Transverse colon (tissue), 4 donors: ENCODE data around the gene THBS4. TPM values are rescaled to one million over a fixed set of nuclear protein-coding genes. Genes with fewer than 3 reads are reported as not detected.

Experiments
- DNase-seq: peaks from one replicate; pipeline ENCODE4 v3.0.0-alpha.2; 2019
- H3K27ac ChIP-seq, 4 donors: fragments of 200-600 bp; sonication (generic); 2 replicates each; pipeline ENCODE4 v1.5.1; 2016 to 2018; ENCODE audit warnings: inconsistent platforms in 4 of 4
- H3K27me3 ChIP-seq: fragments of 200-600 bp; sonication (generic); 2 replicates; pipeline ENCODE4 v1.5.1; 2017; ENCODE audit warnings: inconsistent platforms
- H3K36me3 ChIP-seq, 4 donors: fragments of 200-600 bp; sonication (generic); 2 replicates each; pipeline ENCODE4 v1.5.1; 2017 to 2019; ENCODE audit warnings: inconsistent platforms in 4 of 4
- H3K4me1 ChIP-seq, 4 donors: fragments of 200-600 bp; sonication (generic); 2 replicates each; pipeline ENCODE4 v1.5.1; 2017 to 2020; ENCODE audit warnings: inconsistent platforms in 4 of 4
- H3K4me3 ChIP-seq, 4 donors: fragments of 200-600 bp; sonication (generic); 1 replicate in 1 of 4; 2 replicates in 3 of 4; pipeline versions ENCODE4 v1.5.1 to v1.6.1; 2017 to 2019; ENCODE audit warnings: inconsistent platforms in 4 of 4
- H3K9me3 ChIP-seq, 2 donors: fragments of 200-600 bp; sonication (generic); 2 replicates each; pipeline ENCODE4 v1.5.1; 2017 to 2019; ENCODE audit warnings: inconsistent platforms in 2 of 2
- EP300 ChIP-seq: sonication (generic); formaldehyde crosslinking; IDR thresholded peaks from one replicate; pipeline ENCODE4 v1.6.1; 2017; ENCODE audit warnings: antibody characterized with exemption, low read depth
- POLR2A ChIP-seq: fragments of 450-650 bp; IDR thresholded peaks from one replicate; pipeline ENCODE4 v1.6.1; 2016; ENCODE audit warnings: antibody characterized with exemption, mild to moderate bottlenecking, moderate library complexity
- POLR2AphosphoS5 ChIP-seq, 3 donors: sonication (generic); formaldehyde crosslinking; IDR thresholded peaks; one replicate each; pipeline ENCODE4 v1.6.1; 2016; ENCODE audit warnings: antibody characterized with exemption in 3 of 3
- WGBS, 2 donors: methylation state at CpG; one replicate each; pipeline ENCODE4 v1.1.5; 2018; ENCODE audit warnings: low coverage in 1 of 2; 5-methylcytosine and 5-hydroxymethylcytosine counted together
- in situ Hi-C, 4 donors: fragments of 200-750 bp; cut with MboI; loops; one replicate each; pipeline versions ENCODE4 v1.15.0 to v1.15.1; 2017; ENCODE audit warnings: low sequenced_read_pairs in 3 of 4, low pct_ligation_motif_present in 1 of 4, low pct_unique_long_range_greater_than_20kb in 1 of 4
- intact Hi-C: fragments of 100-400 bp; cut with DNase I; formaldehyde crosslinking; loops from one replicate; pipeline ENCODE4 v1.15.1; 2023; ENCODE audit warnings: low total_unique reads
- total RNA-seq, 4 donors: library from RNA; depleted of rRNA; stranded (reverse); fragments of >200 nt; gene quantifications; one replicate each; pipeline ENCODE4 v1.1.0, GENCODE V29; 2016
- TF ChIP-seq, protein P1 (sequence below), 5 experiments: fragments of 200-600 bp in 3 of 5; fragments of 450-650 bp in 2 of 5; sonication (generic) in 3 of 5; IDR thresholded peaks; 1 replicate in 2 of 5; 2 replicates in 3 of 5; pipeline ENCODE4 v1.5.1; 2016 to 2017; ENCODE audit warnings: antibody characterized with exemption in 5 of 5, inconsistent platforms in 3 of 5, mild to moderate bottlenecking in 2 of 5, moderate library complexity in 1 of 5

The THBS4 gene
- total RNA-seq, 4 donors from 2014 or later, result 5.3 to 116 (median 9.1) TPM

DNA sequence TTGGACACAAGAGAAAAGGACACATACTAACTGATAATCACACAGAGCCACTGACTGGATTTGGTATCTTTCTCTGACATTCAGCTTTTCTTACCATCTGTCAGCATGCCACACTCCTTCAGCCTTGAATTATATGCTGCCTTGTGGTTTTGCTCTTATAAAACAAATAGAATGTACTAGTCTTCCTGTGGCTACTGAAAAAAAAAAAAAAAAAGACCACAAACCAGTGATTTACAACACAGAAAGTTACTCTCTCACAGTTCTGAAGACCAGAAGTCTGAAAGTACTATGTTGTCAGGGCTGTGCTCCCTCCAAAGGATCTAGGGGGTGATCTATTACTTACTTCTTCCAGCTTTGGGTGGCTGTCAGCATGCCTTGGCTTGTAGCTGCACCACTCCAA is 82.3 kb downstream of the THBS4 start:
- intact Hi-C loops (no loop called here), in situ Hi-C loops (no loop called here)
- no peaks in the 10 kb centered on the region for H3K27me3 ChIP-seq
- no peak for TF ChIP-seq POLR2A
- TF ChIP-seq EP300, result no peak
- no peak for TF ChIP-seq POLR2AphosphoS5 (IDR thresholded peaks at IDR 0.05)
- TF ChIP-seq, protein P1, sequence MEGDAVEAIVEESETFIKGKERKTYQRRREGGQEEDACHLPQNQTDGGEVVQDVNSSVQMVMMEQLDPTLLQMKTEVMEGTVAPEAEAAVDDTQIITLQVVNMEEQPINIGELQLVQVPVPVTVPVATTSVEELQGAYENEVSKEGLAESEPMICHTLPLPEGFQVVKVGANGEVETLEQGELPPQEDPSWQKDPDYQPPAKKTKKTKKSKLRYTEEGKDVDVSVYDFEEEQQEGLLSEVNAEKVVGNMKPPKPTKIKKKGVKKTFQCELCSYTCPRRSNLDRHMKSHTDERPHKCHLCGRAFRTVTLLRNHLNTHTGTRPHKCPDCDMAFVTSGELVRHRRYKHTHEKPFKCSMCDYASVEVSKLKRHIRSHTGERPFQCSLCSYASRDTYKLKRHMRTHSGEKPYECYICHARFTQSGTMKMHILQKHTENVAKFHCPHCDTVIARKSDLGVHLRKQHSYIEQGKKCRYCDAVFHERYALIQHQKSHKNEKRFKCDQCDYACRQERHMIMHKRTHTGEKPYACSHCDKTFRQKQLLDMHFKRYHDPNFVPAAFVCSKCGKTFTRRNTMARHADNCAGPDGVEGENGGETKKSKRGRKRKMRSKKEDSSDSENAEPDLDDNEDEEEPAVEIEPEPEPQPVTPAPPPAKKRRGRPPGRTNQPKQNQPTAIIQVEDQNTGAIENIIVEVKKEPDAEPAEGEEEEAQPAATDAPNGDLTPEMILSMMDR (IDR thresholded peaks at IDR 0.05), result no peak
- H3K36me3 ChIP-seq, result no peaks in the 10 kb centered on the region
- no peak overlapping the region for H3K4me3 ChIP-seq
- peaks cover 0 to 4% (median 0%) of the 10 kb centered on the region in 4 donors for H3K4me1 ChIP-seq
- no peaks in the 10 kb centered on the region for H3K9me3 ChIP-seq
- DNase-seq, result no peak
- no peak overlapping the region for H3K27ac ChIP-seq

DNA sequence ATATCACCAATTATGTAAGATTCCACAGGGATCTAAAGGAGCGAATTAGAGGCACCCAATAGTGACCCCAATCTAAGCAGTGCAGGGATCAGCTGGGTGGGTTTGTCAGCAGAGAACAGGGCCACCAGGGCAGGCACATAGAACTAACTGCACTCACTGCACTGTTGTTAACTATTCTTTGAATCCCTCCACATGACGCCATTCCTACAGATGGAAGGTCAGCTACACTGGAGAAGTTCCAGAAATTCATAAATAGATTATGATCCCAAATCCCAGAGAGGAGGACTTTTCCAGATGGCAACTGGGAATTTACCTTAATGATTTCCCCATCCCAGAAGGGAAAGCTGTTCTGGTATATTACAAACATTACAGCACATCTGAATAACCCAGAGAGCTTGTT is 84.2 kb downstream of the THBS4 start:
- Histone ChIP-seq H3K9me3 (no peaks in the 10 kb centered on the region), H3K27ac (no peak overlapping the region), H3K4me1 (peaks cover 0 to 4% (median 0%) of the 10 kb centered on the region in 4 donors), H3K27me3 (no peaks in the 10 kb centered on the region), H3K36me3 (no peaks in the 10 kb centered on the region), H3K4me3 (no peak overlapping the region)
- 82 to 100% methylated on average over 2 of the region's 2 CpGs for WGBS, 2 donors
- TF ChIP-seq POLR2A, result no peak
- no peak for TF ChIP-seq POLR2AphosphoS5 (IDR thresholded peaks at IDR 0.05)
- TF ChIP-seq, protein P1 (IDR thresholded peaks at IDR 0.05), result no peak
- no peak for TF ChIP-seq EP300
- intact Hi-C loops, result no loop called here
- no peak for DNase-seq
- in situ Hi-C loops, result no loop called here

DNA sequence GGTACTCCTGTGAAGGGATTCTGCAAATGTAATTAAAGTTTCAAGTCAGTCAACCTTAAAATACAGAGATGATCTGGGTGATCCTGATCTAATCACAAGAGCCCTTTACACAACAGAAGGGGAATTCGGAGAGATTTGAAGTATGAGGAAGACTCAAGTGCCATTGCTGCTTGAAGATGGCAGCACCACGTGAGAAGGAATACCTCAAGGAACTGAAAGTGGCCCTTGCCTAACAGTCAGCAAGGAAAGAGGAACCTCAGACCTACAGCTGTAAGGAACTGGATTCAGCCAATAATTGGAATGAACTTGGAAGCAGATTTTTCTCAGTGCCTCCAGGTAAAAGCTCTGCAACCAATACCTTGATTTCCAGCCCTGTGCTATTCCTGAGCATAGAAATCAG is 87.4 kb downstream of the THBS4 start:
- Histone ChIP-seq H3K9me3 (no peaks in the 10 kb centered on the region), H3K36me3 (no peaks in the 10 kb centered on the region), H3K27me3 (no peaks in the 10 kb centered on the region), H3K4me3 (no peak overlapping the region), H3K4me1 (no peaks in the 10 kb centered on the region), H3K27ac (no peak overlapping the region)
- no peak for DNase-seq
- in situ Hi-C loops, result no loop called here
- TF ChIP-seq, protein P1 (IDR thresholded peaks at IDR 0.05), result no peak
- TF ChIP-seq EP300 (no peak), POLR2A (no peak)
- WGBS, 2 donors, result 72 to 82% methylated on average over 2 of the region's 2 CpGs
- intact Hi-C loops, result no loop called here

DNA sequence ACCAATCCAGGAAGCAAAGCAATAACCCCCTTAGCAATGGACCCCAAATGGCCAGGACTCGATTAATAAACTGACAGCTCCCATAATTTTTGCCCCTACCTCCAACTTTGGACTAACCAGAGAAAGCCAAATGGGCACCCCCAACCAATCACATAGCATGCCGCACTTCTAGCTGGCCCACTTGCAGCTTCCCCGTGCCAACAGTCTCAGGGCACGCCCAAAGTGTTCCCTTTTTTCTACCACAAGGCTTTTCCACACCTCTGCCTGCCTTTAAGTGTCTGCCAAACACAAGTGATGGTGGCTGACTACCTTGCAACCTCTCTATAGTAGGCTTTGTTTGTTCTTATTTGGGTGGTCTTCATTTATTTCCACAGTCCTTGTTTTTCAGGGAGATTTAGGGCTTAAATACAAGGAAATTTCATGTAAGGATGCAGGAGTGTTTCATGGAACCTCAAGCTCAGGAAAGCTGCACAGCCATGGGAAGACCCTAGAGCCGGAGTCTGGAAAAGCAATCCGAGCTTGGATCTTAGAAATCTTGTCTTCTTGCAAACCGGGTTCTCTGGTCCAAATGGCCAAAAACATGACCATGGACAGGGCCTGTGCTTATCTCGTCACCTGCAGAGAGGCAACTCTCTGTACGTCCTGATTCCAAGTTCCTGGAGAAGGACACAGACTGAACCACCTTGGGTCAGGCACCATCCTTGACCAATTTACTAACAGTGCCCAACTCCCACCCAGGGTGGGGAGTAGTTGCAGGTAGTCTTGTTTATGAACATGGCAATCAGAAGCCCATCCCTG is 89.2 kb downstream of the THBS4 start:
- WGBS, 2 donors, result 91 to 92% methylated on average over 4 to 9 of the region's 9 CpGs
- intact Hi-C loops, result no loop called here
- in situ Hi-C loops, result no loop called here
- TF ChIP-seq POLR2AphosphoS5 (IDR thresholded peaks at IDR 0.05), result no peak
- TF ChIP-seq, protein P1 (IDR thresholded peaks at IDR 0.05), result no peak
- TF ChIP-seq EP300, result no peak
- TF ChIP-seq POLR2A, result no peak
- H3K27ac ChIP-seq, result no peak overlapping the region
- DNase-seq, result no peak
- no peaks in the 10 kb centered on the region for H3K9me3 ChIP-seq
- H3K36me3 ChIP-seq, result no peaks in the 10 kb centered on the region
- no peaks in the 10 kb centered on the region for H3K4me1 ChIP-seq
- no peaks in the 10 kb centered on the region for H3K27me3 ChIP-seq
- H3K4me3 ChIP-seq, result no peak overlapping the region
